Osteoblast (primary cell): ENCODE measurements around the gene SREK1IP1. TPM values are rescaled to one million over a fixed set of nuclear protein-coding genes. Genes with fewer than 3 reads are reported as not detected.

Experiments
- DNase-seq: peaks from one replicate; pipeline ENCODE4 v3.0.0; 2011; ENCODE audit warnings: low spot score, mixed read lengths; ENCODE audit not compliant: insufficient read length; ENCODE audit errors: missing footprints
- H2AFZ ChIP-seq: 2 replicates; pipeline ENCODE4 v1.6.0; 2011; ENCODE audit warnings: mild to moderate bottlenecking, low read length
- H3K27ac ChIP-seq: 2 replicates; pipeline ENCODE4 v1.5.1; 2011; ENCODE audit warnings: mild to moderate bottlenecking, low read depth, low read length, moderate library complexity
- H3K27me3 ChIP-seq: 2 replicates; pipeline ENCODE4 v1.6.0; 2012; ENCODE audit warnings: mild to moderate bottlenecking, control low read depth, inconsistent platforms, low read length, moderate library complexity; ENCODE audit not compliant: insufficient read depth
- H3K36me3 ChIP-seq: 2 replicates; pipeline ENCODE4 v1.5.1; 2011; ENCODE audit warnings: mild to moderate bottlenecking, low read length, control low read depth, moderate library complexity; ENCODE audit not compliant: insufficient read depth
- H3K4me1 ChIP-seq: 2 replicates; pipeline ENCODE4 v1.5.1; 2011; ENCODE audit warnings: mild to moderate bottlenecking, low read length, control low read depth, moderate library complexity; ENCODE audit not compliant: insufficient read depth
- H3K4me2 ChIP-seq: 2 replicates; pipeline ENCODE4 v1.6.0; 2011; ENCODE audit warnings: mild to moderate bottlenecking, low read length; ENCODE audit not compliant: insufficient read depth
- H3K4me3 ChIP-seq: fragments of 200-600 bp; sonication (generic); 3 replicates; pipeline ENCODE4 v1.5.1; 2012; ENCODE audit warnings: mild to moderate bottlenecking, low read length, inconsistent platforms; ENCODE audit not compliant: insufficient read depth
- H3K79me2 ChIP-seq: 2 replicates; pipeline ENCODE4 v1.6.0; 2012; ENCODE audit warnings: mild to moderate bottlenecking, low read length, control low read depth, inconsistent platforms; ENCODE audit not compliant: insufficient read depth
- H3K9me3 ChIP-seq: 2 replicates; pipeline ENCODE4 v1.5.1; 2011; ENCODE audit warnings: low read depth, low read length, control low read depth
- H4K20me1 ChIP-seq: 2 replicates; pipeline ENCODE4 v1.6.0; 2012; ENCODE audit warnings: mild to moderate bottlenecking, low read length, control low read depth; ENCODE audit not compliant: insufficient read depth
- total RNA-seq: library from RNA; depleted of rRNA; stranded (reverse); fragments of >200 nt; gene quantifications from 2 replicates; pipeline ENCODE4 v1.2.3, GENCODE V29; 2012
- TF ChIP-seq, protein P1 (sequence below): IDR thresholded peaks from 2 replicates; pipeline ENCODE4 v1.5.1; 2011; ENCODE audit warnings: mild to moderate bottlenecking, low read depth, low read length, moderate library complexity; ENCODE audit errors: extremely low read depth

SREK1IP1 gene
- total RNA-seq, 1 donor = 9.4 TPM

DNA sequence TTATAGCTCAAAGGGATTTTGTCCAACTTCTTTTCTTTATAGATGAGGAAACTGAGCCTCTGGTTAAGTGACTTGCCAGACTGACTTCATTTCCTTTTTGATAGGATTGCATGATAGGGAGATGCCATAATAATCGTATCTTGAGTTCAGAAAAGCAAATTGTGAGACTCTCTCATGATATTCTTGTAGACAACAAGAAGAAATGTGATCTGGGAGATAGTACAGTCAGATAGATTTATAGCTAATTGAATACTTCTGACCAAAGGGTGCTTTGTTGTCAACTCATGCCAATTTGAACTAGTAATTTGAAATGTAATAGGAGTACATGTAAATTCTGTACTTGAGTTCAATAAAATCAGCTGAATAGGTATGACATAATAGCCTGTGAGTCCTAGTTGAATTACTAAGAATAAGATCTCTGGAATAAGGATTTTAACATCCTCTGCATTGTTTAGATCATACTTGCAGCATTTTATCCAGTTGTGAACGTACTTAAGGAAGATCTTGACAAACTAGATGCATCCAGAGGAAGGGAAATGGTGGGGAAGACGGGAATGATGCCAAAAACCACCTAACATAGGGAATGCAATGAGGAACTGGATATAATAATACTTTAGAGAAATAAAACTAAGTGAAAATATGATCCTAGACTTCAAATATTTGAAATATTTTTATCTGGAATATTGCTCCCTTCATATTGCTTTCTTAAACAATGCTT, 25.7 kb upstream of the SREK1IP1 start:
- TF ChIP-seq, protein P1, sequence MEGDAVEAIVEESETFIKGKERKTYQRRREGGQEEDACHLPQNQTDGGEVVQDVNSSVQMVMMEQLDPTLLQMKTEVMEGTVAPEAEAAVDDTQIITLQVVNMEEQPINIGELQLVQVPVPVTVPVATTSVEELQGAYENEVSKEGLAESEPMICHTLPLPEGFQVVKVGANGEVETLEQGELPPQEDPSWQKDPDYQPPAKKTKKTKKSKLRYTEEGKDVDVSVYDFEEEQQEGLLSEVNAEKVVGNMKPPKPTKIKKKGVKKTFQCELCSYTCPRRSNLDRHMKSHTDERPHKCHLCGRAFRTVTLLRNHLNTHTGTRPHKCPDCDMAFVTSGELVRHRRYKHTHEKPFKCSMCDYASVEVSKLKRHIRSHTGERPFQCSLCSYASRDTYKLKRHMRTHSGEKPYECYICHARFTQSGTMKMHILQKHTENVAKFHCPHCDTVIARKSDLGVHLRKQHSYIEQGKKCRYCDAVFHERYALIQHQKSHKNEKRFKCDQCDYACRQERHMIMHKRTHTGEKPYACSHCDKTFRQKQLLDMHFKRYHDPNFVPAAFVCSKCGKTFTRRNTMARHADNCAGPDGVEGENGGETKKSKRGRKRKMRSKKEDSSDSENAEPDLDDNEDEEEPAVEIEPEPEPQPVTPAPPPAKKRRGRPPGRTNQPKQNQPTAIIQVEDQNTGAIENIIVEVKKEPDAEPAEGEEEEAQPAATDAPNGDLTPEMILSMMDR = no peak
- Histone ChIP-seq H2AFZ (no peak overlapping the region), H4K20me1 (no peaks in the 10 kb centered on the region), H3K79me2 (no peaks in the 10 kb centered on the region), H3K4me1 (peaks cover 13% of the 10 kb centered on the region), H3K27me3 (no peaks in the 10 kb centered on the region), H3K27ac (no peak overlapping the region), H3K4me3 (no peak overlapping the region), H3K36me3 (no peaks in the 10 kb centered on the region), H3K4me2 (no peak overlapping the region), H3K9me3 (no peaks in the 10 kb centered on the region)
- DNase-seq = no peak

DNA sequence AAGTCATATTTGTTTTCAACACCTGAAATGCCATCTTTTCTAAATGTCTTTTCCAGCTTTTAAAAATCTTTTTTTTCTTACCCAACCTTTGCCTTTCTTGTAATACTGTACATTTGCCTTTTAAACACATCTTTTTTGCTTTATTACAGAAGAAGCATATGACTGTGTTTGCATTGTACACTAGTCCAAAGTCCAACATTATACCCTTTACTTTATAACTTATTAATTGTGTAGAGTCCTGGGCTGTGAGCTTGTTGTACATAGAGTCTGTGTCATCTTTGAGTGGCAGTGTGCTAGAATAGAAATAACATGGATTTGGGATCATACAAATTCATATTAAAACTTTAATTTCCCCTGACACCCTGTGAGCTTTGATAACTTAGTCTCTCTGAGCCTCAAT, 24.0 kb upstream of the SREK1IP1 start:
- Histone ChIP-seq H3K79me2 (no peaks in the 10 kb centered on the region), H4K20me1 (no peaks in the 10 kb centered on the region), H3K27ac (no peak overlapping the region), H3K27me3 (no peaks in the 10 kb centered on the region), H3K4me3 (no peak overlapping the region), H3K36me3 (no peaks in the 10 kb centered on the region), H3K4me2 (no peak overlapping the region), H3K4me1 (peaks cover 18% of the 10 kb centered on the region), H3K9me3 (no peaks in the 10 kb centered on the region), H2AFZ (no peak overlapping the region)
- no peak for DNase-seq
- TF ChIP-seq, protein P1 = no peak

DNA sequence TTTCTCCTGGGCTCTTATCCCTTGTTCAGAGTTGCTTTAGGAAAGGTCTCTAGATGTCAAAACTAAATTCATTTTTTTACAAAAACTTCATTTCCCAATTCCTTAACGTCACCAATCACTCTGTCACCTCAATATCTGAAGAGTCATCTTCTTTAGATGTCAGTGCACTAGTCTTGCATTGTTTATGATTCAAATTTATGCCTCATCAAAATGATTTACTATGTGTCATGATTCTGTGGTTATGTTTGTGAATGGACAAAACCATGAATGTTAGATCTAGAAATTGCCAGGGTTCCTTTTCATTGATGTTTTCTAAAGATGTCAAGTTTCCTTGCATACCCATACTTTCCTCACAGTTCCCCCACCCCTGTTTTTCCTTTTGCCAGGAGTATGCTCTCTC, 21.7 kb upstream of the SREK1IP1 start:
- no peak overlapping the region for H3K27ac ChIP-seq

DNA sequence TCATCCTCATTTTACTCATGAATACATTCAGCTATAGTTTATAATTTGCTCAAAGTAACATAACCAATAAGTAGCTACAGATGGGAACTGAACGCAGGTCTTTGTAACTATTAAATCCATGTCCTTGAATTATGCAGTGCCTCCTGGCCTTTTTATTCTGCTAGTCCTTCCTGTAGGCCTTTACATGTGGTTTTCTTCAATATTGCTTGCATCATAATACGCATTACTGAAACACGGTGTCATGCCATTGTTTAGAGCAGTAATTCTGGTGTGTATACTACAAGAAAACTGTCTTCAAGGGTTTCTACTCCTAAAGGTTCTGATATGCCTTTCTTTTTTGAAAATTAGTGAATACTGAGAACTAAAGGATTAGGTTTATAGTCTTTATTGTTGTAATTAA, 21.0 kb upstream of the SREK1IP1 start:
- TF ChIP-seq, protein P1 = no peak
- Histone ChIP-seq H3K79me2 (no peaks in the 10 kb centered on the region), H3K4me2 (no peak overlapping the region), H4K20me1 (no peaks in the 10 kb centered on the region), H3K9me3 (no peaks in the 10 kb centered on the region), H3K36me3 (no peaks in the 10 kb centered on the region), H3K27ac (peak overlapping the region; percentile 16), H3K27me3 (no peaks in the 10 kb centered on the region), H3K4me1 (peaks cover 18% of the 10 kb centered on the region), H3K4me3 (no peak overlapping the region), H2AFZ (no peak overlapping the region)
- DNase-seq = no peak

More for the DNA sequence above, 21.7 kb upstream of the SREK1IP1 start:
- Histone ChIP-seq H3K4me3 (no peak overlapping the region), H3K4me1 (peaks cover 18% of the 10 kb centered on the region), H2AFZ (no peak overlapping the region), H3K79me2 (no peaks in the 10 kb centered on the region), H4K20me1 (no peaks in the 10 kb centered on the region), H3K4me2 (no peak overlapping the region), H3K9me3 (no peaks in the 10 kb centered on the region), H3K27me3 (no peaks in the 10 kb centered on the region), H3K36me3 (no peaks in the 10 kb centered on the region)
- TF ChIP-seq, protein P1 = no peak
- DNase-seq = peak; percentile 18
